ENCODE results near the gene SEL1L3.

GRCh38 chr4:25722964-25723363, 139.8 kb downstream of the SEL1L3 start:
- TF ChIP-seq CTCF (IDR thresholded peaks at IDR 0.05) (no peak), POLR2A (IDR thresholded peaks at IDR 0.05) (no peak)
